HCT116 (cell line): Measurements from ENCODE around the gene GLOD5. TPM values are rescaled to one million over a fixed set of nuclear protein-coding genes. Genes with fewer than 3 reads are reported as not detected.

Source experiments
- ATAC-seq: fragments of 200-7000 bp; cut with Tn5 transposase; 2 replicates; pipeline ENCODE4 v1.9.1; 2020; ENCODE audit warnings: mild to moderate bottlenecking, moderate library complexity
- BruUV-seq: library from RNA; stranded (reverse); fragments of 400-500 nt; replicated peaks from 2 replicates; lab custom pipeline; 2021; lab: Mats Ljungman, UMichigan
- CTCF ChIA-PET: fragments of 300-600 bp; sonication (Branson Sonifier 250); formaldehyde crosslinking; loops from one replicate; lab custom pipeline; 2021; ENCODE audit warnings: antibody characterized with exemption; lab: Charles Lee
- POLR2A ChIA-PET: fragments of 300-600, 350-600 bp; sonication (Branson Sonifier 250); formaldehyde crosslinking; loops from one replicate; lab custom pipeline; 2021; ENCODE audit warnings: antibody characterized with exemption; lab: Charles Lee
- RAD21 ChIA-PET, 2 experiments: fragments of 300-600 bp; sonication (Branson Sonifier 250); formaldehyde crosslinking; loops; one replicate each; lab custom pipeline; 2023; ENCODE audit warnings: low total read pairs in 2 of 2; ENCODE audit not compliant: uncharacterized antibody in 2 of 2, unreplicated experiment in 2 of 2, low non-redundant PET in 1 of 2; lab: Charles Lee
- DNase-seq: peaks from one replicate; pipeline ENCODE4 v3.0.0-alpha.2; 2010; ENCODE audit warnings: low read depth, low spot score
- H2AFZ ChIP-seq: fragments of 200-600 bp; shearing (Covaris generic), sonication (generic); 2 replicates; pipeline ENCODE4 v1.6.1; 2017; ENCODE audit warnings: low read depth, mixed run types, mixed read lengths, antibody characterized with exemption, low read length; ENCODE audit not compliant: poor library complexity, severe bottlenecking
- H3K27ac ChIP-seq: 2 replicates; pipeline ENCODE4 v1.5.1; 2012; ENCODE audit warnings: low read depth, low read length
- H3K27me3 ChIP-seq: fragments of 200-600 bp; sonication (generic); 2 replicates; pipeline ENCODE4 v1.6.1; 2016; ENCODE audit warnings: mixed run types, low read length, mixed read lengths; ENCODE audit not compliant: insufficient read depth
- H3K36me3 ChIP-seq, 2 experiments: fragments of 200-500 bp in 1 of 2; fragments of 200-600 bp in 1 of 2; sonication (Bioruptor generic) in 1 of 2; sonication (generic) in 1 of 2; 2 replicates each; pipeline versions ENCODE4 v1.5.1 to v1.6.1; 2014 to 2016; ENCODE audit warnings: low read length in 2 of 2, inconsistent platforms in 1 of 2, mixed read lengths in 1 of 2, mixed run types in 1 of 2; ENCODE audit not compliant: insufficient read depth in 2 of 2, control insufficient read depth in 1 of 2
- H3K4me1 ChIP-seq, 2 experiments: fragments of 200-600 bp in 1 of 2; sonication (generic) in 1 of 2; 2 replicates each; pipeline versions ENCODE4 v1.5.1 to v1.6.1; 2012 to 2017; ENCODE audit warnings: low read length in 2 of 2, inconsistent platforms in 1 of 2, mild to moderate bottlenecking in 1 of 2, mixed read lengths in 1 of 2, mixed run types in 1 of 2, moderate library complexity in 1 of 2; ENCODE audit not compliant: insufficient read depth in 2 of 2, control insufficient read depth in 1 of 2
- H3K4me2 ChIP-seq: fragments of 200-600 bp; sonication (generic); 2 replicates; pipeline ENCODE4 v1.6.1; 2017; ENCODE audit warnings: mixed run types, low read length, mixed read lengths
- H3K4me3 ChIP-seq, 2 experiments: fragments of 200-600 bp in 1 of 2; sonication (generic) in 1 of 2; replicated peaks in 1 of 2; 2 replicates each; pipeline ENCODE4 v1.5.1; 2011 to 2016; ENCODE audit warnings: low read length in 2 of 2, control low read depth in 1 of 2, low read depth in 1 of 2, mild to moderate bottlenecking in 1 of 2, mixed read lengths in 1 of 2, mixed run types in 1 of 2
- H3K79me2 ChIP-seq: fragments of 200-600 bp; sonication (generic); 2 replicates; pipeline ENCODE4 v1.6.1; 2017; ENCODE audit warnings: mild to moderate bottlenecking, mixed run types, low read length, moderate library complexity, mixed read lengths; ENCODE audit not compliant: insufficient read depth
- H3K9ac ChIP-seq: fragments of 200-600 bp; sonication (generic); 2 replicates; pipeline ENCODE4 v1.6.1; 2016; ENCODE audit warnings: low read length, mixed read lengths
- H3K9me2 ChIP-seq: fragments of 200-600 bp; sonication (generic), shearing (Covaris generic); 2 replicates; pipeline ENCODE4 v1.6.1; 2017; ENCODE audit warnings: mixed run types, mild to moderate bottlenecking, moderate library complexity; ENCODE audit not compliant: insufficient read depth
- H3K9me3 ChIP-seq, 2 experiments: fragments of 200-500 bp in 1 of 2; fragments of 200-600 bp in 1 of 2; sonication (Bioruptor generic) in 1 of 2; sonication (generic) in 1 of 2; 2 replicates each; pipeline ENCODE4 v1.6.1; 2014 to 2017; ENCODE audit warnings: low read length in 2 of 2, mixed read lengths in 2 of 2, inconsistent platforms in 1 of 2, low read depth in 1 of 2, mild to moderate bottlenecking in 1 of 2, mixed run types in 1 of 2, moderate library complexity in 1 of 2; ENCODE audit not compliant: control insufficient read depth in 1 of 2, insufficient read depth in 1 of 2
- H4K20me1 ChIP-seq: fragments of 200-600 bp; sonication (generic), shearing (Covaris generic); 2 replicates; pipeline ENCODE4 v1.6.1; 2017; ENCODE audit warnings: mixed run types, mild to moderate bottlenecking, moderate library complexity; ENCODE audit not compliant: insufficient read depth
- CBX3 ChIP-seq: IDR thresholded peaks from 2 replicates; pipeline ENCODE4 v1.6.1; 2012; ENCODE audit warnings: low read depth
- CEBPB ChIP-seq: IDR thresholded peaks from 2 replicates; pipeline ENCODE4 v1.6.1; 2012; ENCODE audit warnings: low read depth
- EGR1 ChIP-seq: IDR thresholded peaks from 2 replicates; pipeline ENCODE4 v1.6.1; 2012; ENCODE audit warnings: low read depth
- EZH2 ChIP-seq: fragments of 200-600 bp; sonication (generic); IDR thresholded peaks from 2 replicates; pipeline ENCODE4 v1.6.1; 2017; ENCODE audit warnings: antibody characterized with exemption, mixed run types
- EZH2phosphoT487 ChIP-seq: fragments of 200-600 bp; IDR thresholded peaks from 2 replicates; pipeline ENCODE4 v1.6.1; 2018; ENCODE audit warnings: antibody characterized with exemption, borderline replicate concordance
- FOSL1 ChIP-seq: IDR thresholded peaks from 2 replicates; pipeline ENCODE4 v1.6.1; 2012; ENCODE audit warnings: low read depth
- JUND ChIP-seq: IDR thresholded peaks from 2 replicates; pipeline ENCODE4 v1.6.1; 2012
- POLR2A ChIP-seq: IDR thresholded peaks from 2 replicates; pipeline ENCODE4 v1.7.0; 2011; ENCODE audit warnings: borderline replicate concordance; ENCODE audit not compliant: insufficient read depth, insufficient read length; ENCODE audit errors: extremely low read depth
- POLR2AphosphoS5 ChIP-seq: IDR thresholded peaks from 2 replicates; pipeline ENCODE4 v1.6.1; 2011; ENCODE audit warnings: mild to moderate bottlenecking, low read depth, low read length, moderate library complexity
- RAD21 ChIP-seq: IDR thresholded peaks from 2 replicates; pipeline ENCODE4 v1.6.1; 2012; ENCODE audit warnings: low read depth, mild to moderate bottlenecking
- SP1 ChIP-seq: IDR thresholded peaks from 2 replicates; pipeline ENCODE4 v1.6.1; 2012; ENCODE audit warnings: low read depth
- intact Hi-C: fragments of 100-400 bp; cut with micrococcal nuclease; formaldehyde crosslinking; loops from 2 replicates; pipeline ENCODE4 v1.10.0; 2022
- total RNA-seq: library from RNA; stranded (reverse); gene quantifications from one replicate; pipeline ENCODE4 v1.2.1, GENCODE V29; 2021; ENCODE audit not compliant: unreplicated experiment
- TF ChIP-seq, protein P1 (sequence below): IDR thresholded peaks from 2 replicates; pipeline ENCODE4 v1.6.1; 2012; ENCODE audit warnings: low read depth
- TF ChIP-seq, protein P2 (sequence below), 3 experiments: fragments of 200-600 bp in 1 of 3; sonication (generic) in 1 of 3; IDR thresholded peaks in 2 of 3; conservative IDR thresholded peaks in 1 of 3; 2 replicates each; pipeline ENCODE4 v1.5.1; 2012 to 2017; ENCODE audit warnings: low read depth in 2 of 3, low read length in 2 of 3, antibody characterized with exemption in 1 of 3, borderline replicate concordance in 1 of 3, control low read depth in 1 of 3, mild to moderate bottlenecking in 1 of 3, mixed read lengths in 1 of 3, mixed run types in 1 of 3, moderate library complexity in 1 of 3; ENCODE audit not compliant: insufficient read depth in 1 of 3
- TF ChIP-seq, protein P3 (sequence below): IDR thresholded peaks from 2 replicates; pipeline ENCODE4 v1.6.1; 2012
- TF ChIP-seq, protein P4 (sequence below): IDR thresholded peaks from 2 replicates; pipeline ENCODE4 v1.6.1; 2011; ENCODE audit warnings: mild to moderate bottlenecking, low read length, moderate library complexity; ENCODE audit not compliant: insufficient replicate concordance; ENCODE audit errors: extremely low read depth

Gene GLOD5
- total RNA-seq, 1 experiment from 2014 or later: not detected

DNA sequence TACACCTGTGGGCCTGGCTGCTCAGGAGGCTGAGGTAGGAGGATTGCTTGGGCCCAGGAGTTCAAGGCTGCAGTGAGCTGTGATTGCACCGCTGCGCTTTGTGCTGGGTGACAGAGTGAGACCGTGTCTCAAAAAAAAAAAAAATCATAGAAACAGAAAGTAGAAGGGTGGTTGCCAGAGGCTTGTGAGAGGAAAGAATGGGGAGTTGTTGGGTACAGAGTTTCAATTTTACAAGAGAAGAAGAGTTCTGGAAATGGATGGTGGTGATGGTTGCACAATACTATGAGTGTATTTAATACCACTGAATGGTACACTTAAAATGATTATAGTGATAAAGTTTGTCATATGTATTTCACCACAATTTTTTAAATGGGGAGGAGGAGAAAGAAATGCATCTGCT lies 10.2 kb upstream of the GLOD5 start (continued):
- no peak for TF ChIP-seq EGR1
- TF ChIP-seq RAD21: no peak

DNA sequence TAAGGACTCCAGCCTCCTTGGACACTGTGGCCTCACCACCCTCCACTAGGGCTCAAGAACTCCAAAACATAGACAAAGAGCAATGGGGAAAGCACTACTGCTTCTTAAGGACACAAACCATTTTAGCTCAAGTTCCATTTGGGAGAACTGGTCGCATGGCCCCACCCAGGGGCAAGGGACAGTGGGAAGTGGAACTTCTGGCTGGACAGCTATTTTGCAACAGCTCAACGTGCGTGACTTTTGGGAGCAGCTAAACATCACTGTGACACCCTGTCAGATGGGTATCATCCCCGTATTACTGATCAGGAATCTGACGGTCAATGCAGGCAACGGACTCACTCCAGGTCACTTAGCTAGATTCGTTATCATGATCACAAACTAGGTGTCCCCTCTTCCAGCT lies 9.0 kb upstream of the GLOD5 start:
- H3K9ac ChIP-seq: no peak overlapping the region
- no peak overlapping the region for H3K4me3 ChIP-seq
- no TSS peak for BruUV-seq
- no peaks in the 10 kb centered on the region for H3K9me3 ChIP-seq
- ATAC-seq (no peak), DNase-seq (no peak)
- RAD21 ChIA-PET: no interaction called here
- no peaks in the 10 kb centered on the region for H3K79me2 ChIP-seq
- H3K36me3 ChIP-seq: no peaks in the 10 kb centered on the region
- CTCF ChIA-PET: no interaction called here
- H2AFZ ChIP-seq: no peak overlapping the region
- no peaks in the 10 kb centered on the region for H3K4me1 ChIP-seq
- intact Hi-C loops: no loop called here
- POLR2A ChIA-PET: no interaction called here
- no peak overlapping the region for H3K4me2 ChIP-seq
- TF ChIP-seq POLR2AphosphoS5 (no peak), RAD21 (no peak), EGR1 (no peak), EZH2phosphoT487 (no peak), CBX3 (no peak), POLR2A (no peak), FOSL1 (no peak), CEBPB (no peak), SP1 (no peak), EZH2 (no peak), JUND (no peak)
- TF ChIP-seq, protein P1, sequence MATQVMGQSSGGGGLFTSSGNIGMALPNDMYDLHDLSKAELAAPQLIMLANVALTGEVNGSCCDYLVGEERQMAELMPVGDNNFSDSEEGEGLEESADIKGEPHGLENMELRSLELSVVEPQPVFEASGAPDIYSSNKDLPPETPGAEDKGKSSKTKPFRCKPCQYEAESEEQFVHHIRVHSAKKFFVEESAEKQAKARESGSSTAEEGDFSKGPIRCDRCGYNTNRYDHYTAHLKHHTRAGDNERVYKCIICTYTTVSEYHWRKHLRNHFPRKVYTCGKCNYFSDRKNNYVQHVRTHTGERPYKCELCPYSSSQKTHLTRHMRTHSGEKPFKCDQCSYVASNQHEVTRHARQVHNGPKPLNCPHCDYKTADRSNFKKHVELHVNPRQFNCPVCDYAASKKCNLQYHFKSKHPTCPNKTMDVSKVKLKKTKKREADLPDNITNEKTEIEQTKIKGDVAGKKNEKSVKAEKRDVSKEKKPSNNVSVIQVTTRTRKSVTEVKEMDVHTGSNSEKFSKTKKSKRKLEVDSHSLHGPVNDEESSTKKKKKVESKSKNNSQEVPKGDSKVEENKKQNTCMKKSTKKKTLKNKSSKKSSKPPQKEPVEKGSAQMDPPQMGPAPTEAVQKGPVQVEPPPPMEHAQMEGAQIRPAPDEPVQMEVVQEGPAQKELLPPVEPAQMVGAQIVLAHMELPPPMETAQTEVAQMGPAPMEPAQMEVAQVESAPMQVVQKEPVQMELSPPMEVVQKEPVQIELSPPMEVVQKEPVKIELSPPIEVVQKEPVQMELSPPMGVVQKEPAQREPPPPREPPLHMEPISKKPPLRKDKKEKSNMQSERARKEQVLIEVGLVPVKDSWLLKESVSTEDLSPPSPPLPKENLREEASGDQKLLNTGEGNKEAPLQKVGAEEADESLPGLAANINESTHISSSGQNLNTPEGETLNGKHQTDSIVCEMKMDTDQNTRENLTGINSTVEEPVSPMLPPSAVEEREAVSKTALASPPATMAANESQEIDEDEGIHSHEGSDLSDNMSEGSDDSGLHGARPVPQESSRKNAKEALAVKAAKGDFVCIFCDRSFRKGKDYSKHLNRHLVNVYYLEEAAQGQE: no peak
- TF ChIP-seq, protein P2, sequence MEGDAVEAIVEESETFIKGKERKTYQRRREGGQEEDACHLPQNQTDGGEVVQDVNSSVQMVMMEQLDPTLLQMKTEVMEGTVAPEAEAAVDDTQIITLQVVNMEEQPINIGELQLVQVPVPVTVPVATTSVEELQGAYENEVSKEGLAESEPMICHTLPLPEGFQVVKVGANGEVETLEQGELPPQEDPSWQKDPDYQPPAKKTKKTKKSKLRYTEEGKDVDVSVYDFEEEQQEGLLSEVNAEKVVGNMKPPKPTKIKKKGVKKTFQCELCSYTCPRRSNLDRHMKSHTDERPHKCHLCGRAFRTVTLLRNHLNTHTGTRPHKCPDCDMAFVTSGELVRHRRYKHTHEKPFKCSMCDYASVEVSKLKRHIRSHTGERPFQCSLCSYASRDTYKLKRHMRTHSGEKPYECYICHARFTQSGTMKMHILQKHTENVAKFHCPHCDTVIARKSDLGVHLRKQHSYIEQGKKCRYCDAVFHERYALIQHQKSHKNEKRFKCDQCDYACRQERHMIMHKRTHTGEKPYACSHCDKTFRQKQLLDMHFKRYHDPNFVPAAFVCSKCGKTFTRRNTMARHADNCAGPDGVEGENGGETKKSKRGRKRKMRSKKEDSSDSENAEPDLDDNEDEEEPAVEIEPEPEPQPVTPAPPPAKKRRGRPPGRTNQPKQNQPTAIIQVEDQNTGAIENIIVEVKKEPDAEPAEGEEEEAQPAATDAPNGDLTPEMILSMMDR (IDR thresholded peaks at IDR 0.05 in 2 of 3, conservative IDR thresholded peaks at IDR 0.05 in 1 of 3; ENCODE audit: borderline replicate concordance in 1 of 3, insufficient read depth in 1 of 3, low read depth in 2 of 3, low read length in 2 of 3): no peak
- TF ChIP-seq, protein P3, sequence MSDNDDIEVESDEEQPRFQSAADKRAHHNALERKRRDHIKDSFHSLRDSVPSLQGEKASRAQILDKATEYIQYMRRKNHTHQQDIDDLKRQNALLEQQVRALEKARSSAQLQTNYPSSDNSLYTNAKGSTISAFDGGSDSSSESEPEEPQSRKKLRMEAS: no peak
- TF ChIP-seq, protein P4, sequence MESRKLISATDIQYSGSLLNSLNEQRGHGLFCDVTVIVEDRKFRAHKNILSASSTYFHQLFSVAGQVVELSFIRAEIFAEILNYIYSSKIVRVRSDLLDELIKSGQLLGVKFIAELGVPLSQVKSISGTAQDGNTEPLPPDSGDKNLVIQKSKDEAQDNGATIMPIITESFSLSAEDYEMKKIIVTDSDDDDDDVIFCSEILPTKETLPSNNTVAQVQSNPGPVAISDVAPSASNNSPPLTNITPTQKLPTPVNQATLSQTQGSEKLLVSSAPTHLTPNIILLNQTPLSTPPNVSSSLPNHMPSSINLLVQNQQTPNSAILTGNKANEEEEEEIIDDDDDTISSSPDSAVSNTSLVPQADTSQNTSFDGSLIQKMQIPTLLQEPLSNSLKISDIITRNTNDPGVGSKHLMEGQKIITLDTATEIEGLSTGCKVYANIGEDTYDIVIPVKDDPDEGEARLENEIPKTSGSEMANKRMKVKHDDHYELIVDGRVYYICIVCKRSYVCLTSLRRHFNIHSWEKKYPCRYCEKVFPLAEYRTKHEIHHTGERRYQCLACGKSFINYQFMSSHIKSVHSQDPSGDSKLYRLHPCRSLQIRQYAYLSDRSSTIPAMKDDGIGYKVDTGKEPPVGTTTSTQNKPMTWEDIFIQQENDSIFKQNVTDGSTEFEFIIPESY: no peak
- no peaks in the 10 kb centered on the region for H3K9me2 ChIP-seq
- H4K20me1 ChIP-seq: no peaks in the 10 kb centered on the region
- H3K27ac ChIP-seq: no peak overlapping the region
- no peaks in the 10 kb centered on the region for H3K27me3 ChIP-seq
